Measurements from ENCODE around the gene HS3ST1.

- no peak for TF ChIP-seq TAF1 (IDR thresholded peaks at IDR 0.05; ENCODE audit: borderline replicate concordance, insufficient read depth, low read length)
- no peak for TF ChIP-seq REST (IDR thresholded peaks at IDR 0.05; ENCODE audit: insufficient read depth in 1 of 2, low read depth in 2 of 2, low read length in 2 of 2)
- no peak for TF ChIP-seq POLR2AphosphoS5 (IDR thresholded peaks at IDR 0.05; ENCODE audit: low read depth, low read length)
- TF ChIP-seq SIN3A (IDR thresholded peaks at IDR 0.05; ENCODE audit: borderline replicate concordance, insufficient read depth, low read length), result no peak
- TF ChIP-seq FOXP2 (optimal IDR thresholded peaks at IDR 0.05; ENCODE audit: borderline replicate concordance, extremely low read depth, extremely low read length, insufficient read depth), result no peak
Measured at GRCh38 chr4:11436084-11436483, 7.4 kb upstream of the HS3ST1 start.
